HepG2 (cell line): ENCODE data around the gene NDOR1. TPM values are rescaled to one million over a fixed set of nuclear protein-coding genes. Genes with fewer than 3 reads are reported as not detected.

Experiments
- ARID3A ChIP-seq: IDR thresholded peaks from 2 replicates; pipeline ENCODE4 v1.6.1; 2012; ENCODE audit warnings: low read depth, low read length, improper control_type of control experiment
- ARNTL ChIP-seq: sonication (generic); formaldehyde crosslinking; IDR thresholded peaks from 2 replicates; pipeline ENCODE4 v1.4.0; 2020; ENCODE audit warnings: mild to moderate bottlenecking, missing genetic modification reagents
- HMGXB3 ChIP-seq: sonication (generic); formaldehyde crosslinking; IDR thresholded peaks from 2 replicates; pipeline ENCODE4 v1.4.0; 2020; ENCODE audit warnings: missing genetic modification reagents, borderline replicate concordance
- JUNB ChIP-seq: sonication (generic); formaldehyde crosslinking; IDR thresholded peaks from 2 replicates; pipeline ENCODE4 v1.8.0; 2022; ENCODE audit warnings: missing genetic modification reagents, mild to moderate bottlenecking, borderline replicate concordance
- MYPOP ChIP-seq: sonication (generic); formaldehyde crosslinking; IDR thresholded peaks from 2 replicates; pipeline ENCODE4 v1.8.1; 2023; ENCODE audit warnings: mild to moderate bottlenecking, moderate library complexity, missing genetic modification reagents
- POGK ChIP-seq: sonication (generic); formaldehyde crosslinking; conservative IDR thresholded peaks from 2 replicates; pipeline ENCODE4 v1.8.0; 2022; ENCODE audit warnings: mild to moderate bottlenecking, moderate library complexity, missing genetic modification reagents
- RFX3 ChIP-seq: IDR thresholded peaks from 2 replicates; pipeline ENCODE4 v1.6.1; 2016; ENCODE audit warnings: missing biosample characterization, missing genetic modification reagents
- ZNF142 ChIP-seq: sonication (generic); formaldehyde crosslinking; IDR thresholded peaks from 2 replicates; pipeline ENCODE4 v1.4.0; 2020; ENCODE audit warnings: missing genetic modification reagents
- ZNF431 ChIP-seq: sonication (generic); formaldehyde crosslinking; IDR thresholded peaks from 2 replicates; pipeline ENCODE4 v1.9.0; 2022; ENCODE audit warnings: missing genetic modification reagents, low read depth, mild to moderate bottlenecking, borderline replicate concordance
- ZNF556 ChIP-seq: sonication (generic); formaldehyde crosslinking; IDR thresholded peaks from 2 replicates; pipeline ENCODE4 v1.4.0; 2020; ENCODE audit warnings: mild to moderate bottlenecking, missing genetic modification reagents, borderline replicate concordance
- ZNF83 ChIP-seq: sonication (generic); formaldehyde crosslinking; IDR thresholded peaks from 2 replicates; pipeline ENCODE4 v1.4.0; 2020; ENCODE audit warnings: missing genetic modification reagents, mild to moderate bottlenecking, borderline replicate concordance
- ZSCAN25 ChIP-seq: sonication (generic); formaldehyde crosslinking; IDR thresholded peaks from 2 replicates; pipeline ENCODE4 v1.8.0; 2022; ENCODE audit warnings: mild to moderate bottlenecking, missing genetic modification reagents
- polyA plus RNA-seq, 8 experiments: library from polyadenylated mRNA; depleted of rRNA in 3 of 8; stranded (reverse) in 7 of 8; unstranded in 1 of 8; fragments of >200 nt; fragmentation: Illumina TruSeq in 4 of 8; extraction: Trizol in 4 of 8; gene quantifications; 2 replicates each; pipeline versions ENCODE4 v1.2.1 to v1.2.3, GENCODE V29; 2011 to 2016; ENCODE audit warnings: low read depth in 4 of 8, missing spikeins in 1 of 8, mixed read lengths in 1 of 8; ENCODE audit not compliant: insufficient read depth in 1 of 8
- total RNA-seq, 5 experiments: library from RNA; depleted of rRNA; stranded (reverse); fragments of >200 nt; fragmentation: Illumina TruSeq; extraction: Trizol; gene quantifications; 2 replicates each; pipeline ENCODE4 v1.2.3, GENCODE V29; 2016; ENCODE audit warnings: low read depth in 1 of 5

The NDOR1 gene
- total and polyA plus RNA-seq, 2 of the 13 experiments (the other 11 are each of a cell fraction or from before 2014, with no cell fraction given), result 3.6 to 8.7 TPM

- TF ChIP-seq HMGXB3 (CRISPR knock-in tag) (no peak; the same call in 1 of the 2 replicates), RFX3 (no peak), ZNF556 (CRISPR knock-in tag) (no peak), ZNF142 (CRISPR knock-in tag) (no peak; the same call in 1 of the 2 replicates), MYPOP (CRISPR knock-in tag) (peak; percentile 90), ZNF431 (CRISPR knock-in tag) (0 out of 2 replicates have a peak, but pooled peaks have one; percentile 42), ZNF83 (CRISPR knock-in tag) (peak; percentile 63; the same call in 1 of the 2 replicates), ZSCAN25 (CRISPR knock-in tag) (peak; percentile 76), ARID3A (no peak), ARNTL (CRISPR knock-in tag) (no peak), JUNB (CRISPR knock-in tag) (no peak), POGK (CRISPR knock-in tag) (peak; percentile 94)
Observed at GRCh38 chr9:137188490-137189296, 16.8 kb upstream of the NDOR1 start, which contains the start of the genes ANAPC2 and SSNA1 (continued).
